Inflammatory macrophage treated with lipopolysaccharide for 1 hour (primary cell): Measurements from ENCODE around the gene UNC5A.
"Not testable (repeated sequence)": the region's sequence is repeated elsewhere in the genome, so short reads cannot be mapped to it uniquely, and the experiment has no call there.

Experiments
- DNase-seq, 2 donors: peaks; one replicate each; pipeline ENCODE4 v3.0.0-alpha.2; 2020 to 2022

The UNC5A gene

DNA sequence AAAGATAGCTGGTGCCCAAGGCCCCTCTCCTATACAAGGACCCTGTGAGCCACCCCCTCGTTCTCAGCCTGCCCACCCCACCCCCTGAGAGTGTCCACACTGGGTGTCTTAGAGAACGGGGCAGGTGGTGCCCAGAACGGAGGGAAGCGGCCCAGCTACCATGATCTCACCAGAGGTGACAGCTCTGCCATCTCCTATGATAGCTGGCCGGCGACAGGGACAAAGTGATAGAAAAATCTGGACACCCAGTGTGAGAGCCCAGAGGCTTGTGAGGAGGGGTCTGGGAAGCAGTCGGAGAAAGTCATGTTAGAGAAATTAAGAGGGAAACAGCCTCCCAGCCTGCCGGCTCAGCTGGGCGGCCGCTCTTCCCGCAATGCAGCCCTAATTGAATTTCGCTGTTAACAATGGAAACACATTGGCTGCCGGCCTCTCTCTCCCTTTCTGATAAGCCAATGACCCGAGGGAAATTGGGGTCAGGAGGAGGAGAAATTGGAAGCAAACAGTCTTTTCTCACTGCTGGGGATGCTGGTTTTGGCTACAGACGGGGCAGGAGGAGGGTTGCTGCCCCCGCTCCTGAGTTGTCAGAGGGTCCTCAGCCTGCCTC is 56.5 kb downstream of the UNC5A start:
- no peak for DNase-seq

DNA sequence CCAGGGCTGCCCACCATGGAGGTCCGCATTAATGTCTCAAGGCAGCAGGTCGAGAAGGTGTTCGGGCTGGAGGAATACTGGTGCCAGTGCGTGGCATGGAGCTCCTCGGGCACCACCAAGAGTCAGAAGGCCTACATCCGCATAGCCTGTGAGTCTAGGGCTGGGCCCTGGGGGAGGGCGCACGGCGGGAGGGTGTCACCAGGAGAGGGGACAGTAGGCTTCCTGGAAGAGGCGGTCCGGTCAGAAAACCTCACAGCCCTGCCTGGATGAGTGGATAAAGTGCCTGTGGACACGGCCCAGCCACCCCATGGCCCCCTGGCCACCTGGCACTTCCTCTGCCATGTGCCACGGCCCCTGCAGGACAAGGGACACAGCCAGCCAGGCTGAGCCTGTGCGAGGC is 57.8 kb downstream of the UNC5A start:
- no peak for DNase-seq

DNA sequence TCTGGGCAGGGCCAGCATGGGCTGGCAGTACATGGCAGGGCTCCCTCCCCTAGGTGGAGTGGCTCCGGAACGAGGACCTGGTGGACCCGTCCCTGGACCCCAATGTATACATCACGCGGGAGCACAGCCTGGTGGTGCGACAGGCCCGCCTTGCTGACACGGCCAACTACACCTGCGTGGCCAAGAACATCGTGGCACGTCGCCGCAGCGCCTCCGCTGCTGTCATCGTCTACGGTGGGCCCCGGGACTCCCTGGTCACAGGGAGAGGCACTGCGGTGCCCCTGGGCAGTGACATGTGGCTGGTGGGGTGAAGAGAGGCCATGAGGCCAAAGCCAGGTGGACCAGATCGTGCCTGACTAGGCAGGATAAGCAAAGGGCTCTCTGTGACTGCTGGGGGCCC is 58.4 kb downstream of the UNC5A start:
- no peak for DNase-seq

DNA sequence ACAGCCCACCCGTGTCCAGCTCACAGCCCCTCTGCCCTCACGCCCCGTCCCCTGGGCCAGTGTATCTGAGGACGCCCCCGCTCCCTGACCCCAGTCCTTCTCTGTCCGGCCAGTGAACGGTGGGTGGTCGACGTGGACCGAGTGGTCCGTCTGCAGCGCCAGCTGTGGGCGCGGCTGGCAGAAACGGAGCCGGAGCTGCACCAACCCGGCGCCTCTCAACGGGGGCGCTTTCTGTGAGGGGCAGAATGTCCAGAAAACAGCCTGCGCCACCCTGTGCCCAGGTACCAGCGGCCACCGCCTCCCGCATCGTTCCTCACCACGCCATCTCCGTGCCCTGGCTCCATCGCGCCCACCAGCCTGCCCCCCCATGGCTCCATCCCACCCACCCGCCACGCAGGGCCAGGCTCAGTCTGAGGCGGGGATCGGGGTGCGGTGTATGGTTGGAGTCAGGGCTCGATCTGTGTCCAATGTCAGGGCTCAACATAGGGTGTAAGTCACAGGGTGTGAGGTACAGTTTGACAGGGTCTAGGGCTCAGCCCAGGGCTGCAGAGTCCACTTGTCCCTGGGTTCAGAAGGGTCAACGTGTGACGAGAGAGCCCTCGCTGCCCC is 59.2 kb downstream of the UNC5A start:
- DNase-seq = no peak

DNA sequence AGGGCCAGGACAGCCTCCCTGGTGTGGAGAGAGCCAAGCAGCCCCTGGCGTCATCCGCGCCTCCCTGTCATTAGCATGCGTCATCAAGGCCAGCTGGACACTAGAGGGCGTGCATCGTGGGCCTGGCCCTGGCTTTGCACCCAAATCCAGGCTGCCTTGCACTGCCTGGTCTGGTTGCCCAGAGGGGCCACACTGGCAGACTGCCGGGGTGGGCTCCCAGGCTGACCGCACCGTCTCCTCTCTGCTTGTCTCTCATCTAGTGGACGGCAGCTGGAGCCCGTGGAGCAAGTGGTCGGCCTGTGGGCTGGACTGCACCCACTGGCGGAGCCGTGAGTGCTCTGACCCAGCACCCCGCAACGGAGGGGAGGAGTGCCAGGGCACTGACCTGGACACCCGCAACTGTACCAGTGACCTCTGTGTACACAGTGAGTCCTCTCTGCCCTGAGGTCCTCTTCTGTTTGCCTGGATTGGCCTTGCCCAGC is 59.8 kb downstream of the UNC5A start:
- DNase-seq = no peak

DNA sequence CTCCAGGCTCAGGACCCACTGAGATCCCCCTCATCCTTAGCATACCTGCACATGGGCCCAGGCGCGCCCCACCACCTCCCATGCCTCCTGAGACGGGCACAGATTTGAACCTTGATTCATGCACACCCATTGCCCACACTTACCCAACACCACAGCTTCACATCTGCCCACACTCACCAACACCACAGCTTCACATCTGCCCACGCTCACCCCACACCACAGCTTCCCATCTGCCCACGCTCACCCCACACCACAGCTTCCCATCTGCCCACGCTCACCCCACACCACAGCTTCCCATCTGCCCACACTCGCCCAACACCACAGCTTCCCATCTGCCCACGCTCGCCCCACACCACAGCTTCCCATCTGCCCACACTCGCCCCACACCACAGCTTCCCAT is 60.3 kb downstream of the UNC5A start:
- not testable (repeated sequence) for DNase-seq

DNA sequence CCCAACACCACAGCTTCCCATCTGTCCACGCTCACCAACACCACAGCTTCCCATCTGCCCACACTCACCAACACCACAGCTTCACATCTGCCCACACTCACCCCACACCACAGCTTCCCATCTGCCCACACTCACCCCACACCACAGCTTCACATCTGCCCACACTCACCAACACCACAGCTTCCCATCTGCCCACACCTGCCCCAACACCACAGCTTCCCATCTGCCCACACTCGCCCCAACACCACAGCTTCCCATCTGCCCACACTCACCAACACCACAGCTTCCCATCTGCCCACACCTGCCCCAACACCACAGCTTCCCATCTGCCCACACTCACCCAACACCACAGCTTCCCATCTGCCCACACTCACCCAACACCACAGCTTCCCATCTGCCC is 62.2 kb downstream of the UNC5A start:
- not testable (repeated sequence) for DNase-seq

DNA sequence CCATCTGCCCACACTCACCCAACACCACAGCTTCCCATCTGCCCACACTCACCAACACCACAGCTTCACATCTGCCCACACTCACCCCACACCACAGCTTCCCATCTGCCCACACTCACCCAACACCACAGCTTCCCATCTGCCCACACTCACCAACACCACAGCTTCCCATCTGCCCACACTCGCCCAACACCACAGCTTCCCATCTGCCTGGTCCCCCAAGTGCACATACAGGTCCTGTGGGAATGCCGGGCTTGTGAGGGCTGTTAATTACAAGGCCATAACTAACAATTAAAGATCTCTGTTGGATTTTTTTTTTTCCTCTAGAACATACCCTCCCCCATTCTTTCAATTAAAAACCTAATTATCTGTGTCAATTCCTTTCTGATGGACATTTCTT is 62.7 kb downstream of the UNC5A start:
- DNase-seq = not testable (repeated sequence)

DNA sequence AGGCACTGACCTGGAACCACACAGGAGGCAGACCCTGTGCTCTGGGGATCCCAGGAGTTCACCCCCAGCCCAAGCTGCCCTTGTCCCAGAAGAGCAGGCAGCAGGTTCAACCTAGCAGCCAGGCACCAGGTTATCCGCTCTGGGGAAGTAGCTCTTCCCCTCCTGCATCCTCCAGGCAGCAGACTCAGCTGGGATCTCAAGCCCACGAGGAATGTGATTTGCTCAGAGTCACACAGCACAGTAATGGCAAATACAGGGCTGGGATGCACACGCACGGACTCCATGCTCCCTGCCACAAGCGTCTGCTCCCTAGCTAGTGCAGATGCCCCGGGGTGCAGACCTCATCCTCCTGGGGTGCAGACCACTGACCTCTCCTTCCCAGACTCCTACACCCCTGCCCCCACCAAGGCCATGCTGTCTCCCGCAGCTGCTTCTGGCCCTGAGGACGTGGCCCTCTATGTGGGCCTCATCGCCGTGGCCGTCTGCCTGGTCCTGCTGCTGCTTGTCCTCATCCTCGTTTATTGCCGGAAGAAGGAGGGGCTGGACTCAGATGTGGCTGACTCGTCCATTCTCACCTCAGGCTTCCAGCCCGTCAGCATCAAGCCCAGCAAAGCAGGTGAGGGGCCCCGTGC is 63.3 kb downstream of the UNC5A start:
- DNase-seq = no peak

DNA sequence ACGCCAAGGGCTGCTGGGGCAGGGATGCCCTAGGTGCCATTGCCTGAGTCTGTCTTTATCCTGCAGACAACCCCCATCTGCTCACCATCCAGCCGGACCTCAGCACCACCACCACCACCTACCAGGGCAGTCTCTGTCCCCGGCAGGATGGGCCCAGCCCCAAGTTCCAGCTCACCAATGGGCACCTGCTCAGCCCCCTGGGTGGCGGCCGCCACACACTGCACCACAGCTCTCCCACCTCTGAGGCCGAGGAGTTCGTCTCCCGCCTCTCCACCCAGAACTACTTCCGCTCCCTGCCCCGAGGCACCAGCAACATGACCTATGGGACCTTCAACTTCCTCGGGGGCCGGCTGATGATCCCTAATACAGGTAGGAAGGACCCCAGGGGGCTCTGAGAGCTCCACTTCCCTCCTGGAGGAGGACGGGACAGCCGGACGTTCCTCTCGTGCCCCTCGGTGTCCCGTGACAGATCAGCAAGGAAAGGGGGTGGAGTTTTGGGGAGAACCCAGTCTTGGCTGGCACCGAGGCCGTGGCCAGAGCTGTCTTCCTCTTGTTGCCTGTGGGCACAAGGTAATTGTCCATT is 63.9 kb downstream of the UNC5A start:
- DNase-seq = no peak

DNA sequence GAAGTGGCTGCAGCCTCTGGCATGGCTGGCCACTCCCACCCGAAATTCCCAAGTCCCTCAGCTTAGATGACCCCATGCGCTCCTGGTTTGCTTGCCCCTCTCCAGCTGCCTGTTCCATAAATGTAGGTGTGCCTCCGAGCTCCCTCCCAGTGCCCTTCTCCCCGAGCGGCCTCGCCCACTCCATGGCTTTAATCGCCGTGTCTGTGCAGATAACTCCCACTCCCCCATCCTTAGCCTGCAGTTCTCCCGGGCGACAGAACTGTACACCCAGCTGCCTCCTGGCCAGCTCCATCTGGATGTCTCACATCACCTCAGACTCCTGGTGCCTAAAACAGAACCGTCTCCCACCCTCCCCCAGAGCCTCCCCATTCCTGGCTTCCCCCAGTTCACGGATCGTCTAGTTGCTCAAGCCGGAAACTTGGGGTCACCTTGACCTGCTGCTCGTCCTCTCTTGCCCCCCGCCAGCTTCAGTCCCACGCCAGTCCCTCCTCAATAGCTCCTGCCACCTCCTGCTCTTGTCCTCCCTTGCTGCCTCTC is 64.7 kb downstream of the UNC5A start:
- DNase-seq = no peak

DNA sequence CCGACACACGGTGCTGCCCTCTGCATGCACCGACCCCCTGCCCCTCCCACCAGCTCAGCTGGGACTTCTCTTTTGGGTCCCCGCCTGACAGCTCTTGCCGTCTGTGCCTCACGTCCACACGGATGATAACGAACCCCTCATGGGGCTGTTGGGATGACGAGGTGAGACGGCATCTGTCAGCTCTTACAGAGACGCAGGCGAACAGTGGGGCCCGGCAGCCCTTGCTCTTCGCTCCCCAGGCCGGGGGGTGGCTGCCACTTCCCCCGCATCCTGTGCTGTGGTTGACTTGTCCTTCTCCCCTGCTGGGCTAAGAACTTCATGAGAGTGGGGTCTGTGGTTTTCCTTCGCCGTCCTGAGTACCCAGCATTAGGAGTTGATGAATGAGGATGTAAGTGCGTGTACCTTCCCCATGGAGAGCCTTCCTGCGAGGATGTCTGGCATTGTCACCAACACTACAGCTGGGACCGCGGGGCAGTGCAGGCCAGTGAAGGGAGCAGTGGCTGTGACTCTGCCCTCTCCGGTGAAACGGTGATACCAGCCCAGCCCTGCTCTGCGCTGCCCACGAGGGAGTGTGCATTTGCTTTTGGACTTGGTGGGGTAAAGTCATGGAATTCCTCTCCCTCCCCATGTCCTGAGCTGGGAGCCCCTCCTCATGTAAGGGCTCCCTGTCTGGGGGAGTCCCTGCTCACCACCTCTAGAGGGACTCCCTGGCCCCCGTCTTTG is 65.6 kb downstream of the UNC5A start:
- no peak for DNase-seq

DNA sequence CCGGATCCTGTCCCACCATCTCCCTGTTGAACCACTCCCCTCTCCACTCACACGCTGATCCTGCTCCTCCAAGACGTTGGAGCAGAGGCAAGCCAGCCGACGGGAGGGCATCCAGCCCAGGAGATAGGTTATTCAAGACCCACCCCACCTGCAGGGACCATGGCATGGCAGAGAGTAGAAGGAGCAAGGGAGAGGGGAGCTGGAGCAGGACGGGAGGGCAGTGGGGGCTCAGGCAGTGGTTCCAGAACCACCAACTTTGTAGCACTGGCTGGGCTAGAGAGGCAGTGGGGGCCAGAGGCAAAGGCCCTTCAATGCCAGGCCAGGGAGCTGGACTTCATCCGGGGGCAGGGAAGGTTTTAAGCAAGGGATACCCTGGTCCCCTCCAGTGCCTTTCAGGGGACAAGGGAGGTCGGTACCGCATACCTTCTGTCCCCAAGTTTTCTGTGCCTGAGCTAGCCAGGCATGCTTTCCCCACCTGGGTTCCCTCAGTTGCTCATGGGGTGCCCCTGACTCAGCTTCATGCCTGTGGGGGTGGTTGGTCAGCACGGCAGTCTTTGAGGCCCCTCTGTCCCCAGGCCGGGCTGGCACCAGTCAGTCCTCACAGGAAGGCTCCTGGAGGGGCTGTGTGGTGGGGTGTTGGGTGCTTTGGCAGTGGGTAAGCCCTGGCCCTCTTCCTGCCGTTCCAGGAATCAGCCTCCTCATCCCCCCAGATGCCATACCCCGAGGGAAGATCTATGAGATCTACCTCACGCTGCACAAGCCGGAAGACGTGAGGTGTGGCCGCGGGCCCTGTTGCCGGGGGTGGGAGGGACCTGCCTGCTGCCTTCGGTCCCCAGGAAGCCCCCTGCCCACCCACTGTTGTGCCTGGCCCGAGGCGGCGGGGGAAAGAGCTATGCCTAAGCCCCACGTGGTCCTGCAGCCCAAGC is 66.4 kb downstream of the UNC5A start:
- no peak for DNase-seq

DNA sequence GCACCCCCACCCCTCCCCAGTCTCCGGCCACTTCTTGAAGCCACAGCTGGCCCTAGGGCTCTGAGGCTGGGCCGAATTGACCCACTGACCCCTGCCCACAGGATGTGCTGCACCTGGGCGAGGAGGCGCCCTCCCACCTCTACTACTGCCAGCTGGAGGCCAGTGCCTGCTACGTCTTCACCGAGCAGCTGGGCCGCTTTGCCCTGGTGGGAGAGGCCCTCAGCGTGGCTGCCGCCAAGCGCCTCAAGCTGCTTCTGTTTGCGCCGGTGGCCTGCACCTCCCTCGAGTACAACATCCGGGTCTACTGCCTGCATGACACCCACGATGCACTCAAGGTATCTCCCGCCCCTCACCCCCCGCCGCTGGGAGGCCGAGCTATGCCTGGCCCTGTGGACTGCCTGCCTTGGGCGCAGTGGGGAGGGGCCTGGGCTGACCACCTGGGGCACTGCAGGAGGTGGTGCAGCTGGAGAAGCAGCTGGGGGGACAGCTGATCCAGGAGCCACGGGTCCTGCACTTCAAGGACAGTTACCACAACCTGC is 67.5 kb downstream of the UNC5A start:
- no peak for DNase-seq

DNA sequence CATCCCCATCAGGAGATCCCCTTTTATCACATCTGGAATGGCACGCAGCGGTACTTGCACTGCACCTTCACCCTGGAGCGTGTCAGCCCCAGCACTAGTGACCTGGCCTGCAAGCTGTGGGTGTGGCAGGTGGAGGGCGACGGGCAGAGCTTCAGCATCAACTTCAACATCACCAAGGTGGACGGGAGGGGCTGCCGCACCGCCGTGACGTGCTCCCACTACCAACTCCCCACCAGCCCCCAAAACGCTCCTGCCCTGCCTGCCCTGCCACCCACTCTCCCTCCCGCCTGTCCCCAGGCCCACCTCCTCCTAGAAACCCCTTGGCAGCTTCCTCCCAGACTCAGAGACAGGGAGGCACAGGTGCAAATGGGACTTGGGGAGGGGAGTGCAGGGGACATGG is 68.1 kb downstream of the UNC5A start:
- no peak for DNase-seq

DNA sequence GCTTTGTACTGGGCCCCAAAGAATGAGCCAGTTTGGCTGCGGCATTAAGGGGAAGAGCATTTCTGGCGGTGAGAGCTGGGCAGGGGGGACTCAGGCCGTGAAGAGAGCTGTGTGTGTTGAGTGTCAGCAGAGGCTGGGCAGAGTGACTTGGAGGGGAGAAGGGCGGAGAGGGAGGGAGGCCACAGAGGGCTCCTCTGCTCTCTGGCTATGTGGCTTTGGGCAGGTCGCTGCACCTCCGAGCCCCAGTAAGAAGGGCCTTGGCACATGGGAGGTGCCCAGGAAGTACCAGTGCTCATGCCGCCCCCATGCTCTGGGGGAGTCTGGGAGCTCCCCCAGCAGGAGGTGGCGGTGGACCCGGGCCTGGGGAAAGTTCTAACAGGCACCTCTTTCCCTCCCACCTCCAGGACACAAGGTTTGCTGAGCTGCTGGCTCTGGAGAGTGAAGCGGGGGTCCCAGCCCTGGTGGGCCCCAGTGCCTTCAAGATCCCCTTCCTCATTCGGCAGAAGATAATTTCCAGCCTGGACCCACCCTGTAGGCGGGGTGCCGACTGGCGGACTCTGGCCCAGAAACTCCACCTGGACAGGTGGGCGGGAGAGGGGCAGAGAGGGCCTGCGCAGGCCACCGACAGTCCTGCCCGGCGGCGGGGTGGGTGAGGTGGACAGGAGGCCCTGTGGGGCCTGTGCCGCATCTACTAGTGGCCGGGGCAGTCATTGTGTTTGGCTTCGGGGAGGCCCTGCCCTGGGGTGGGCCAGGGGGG is 68.7 kb downstream of the UNC5A start:
- DNase-seq = no peak

DNA sequence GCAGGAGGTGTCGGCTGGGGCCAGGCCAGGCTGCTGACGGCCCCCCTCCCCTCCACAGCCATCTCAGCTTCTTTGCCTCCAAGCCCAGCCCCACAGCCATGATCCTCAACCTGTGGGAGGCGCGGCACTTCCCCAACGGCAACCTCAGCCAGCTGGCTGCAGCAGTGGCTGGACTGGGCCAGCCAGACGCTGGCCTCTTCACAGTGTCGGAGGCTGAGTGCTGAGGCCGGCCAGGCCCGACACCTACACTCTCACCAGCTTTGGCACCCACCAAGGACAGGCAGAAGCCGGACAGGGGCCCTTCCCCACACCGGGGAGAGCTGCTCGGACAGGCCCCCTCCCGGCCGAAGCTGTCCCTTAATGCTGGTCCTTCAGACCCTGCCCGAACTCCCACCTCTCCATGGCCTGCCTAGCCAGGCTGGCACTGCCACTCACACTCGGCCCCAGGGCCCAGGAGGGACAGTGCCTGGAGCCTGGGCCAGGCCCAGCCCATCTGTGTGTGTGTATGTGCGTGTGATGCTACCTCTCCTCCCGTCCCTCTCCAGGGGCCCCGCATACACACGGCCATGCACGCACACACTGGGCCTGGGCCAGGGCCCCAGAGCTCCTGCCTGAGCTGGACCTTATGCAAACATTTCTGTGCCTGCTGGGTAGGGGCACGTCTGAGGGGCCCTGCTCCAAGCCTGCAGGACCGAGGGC is 69.5 kb downstream of the UNC5A start:
- DNase-seq = no peak

DNA sequence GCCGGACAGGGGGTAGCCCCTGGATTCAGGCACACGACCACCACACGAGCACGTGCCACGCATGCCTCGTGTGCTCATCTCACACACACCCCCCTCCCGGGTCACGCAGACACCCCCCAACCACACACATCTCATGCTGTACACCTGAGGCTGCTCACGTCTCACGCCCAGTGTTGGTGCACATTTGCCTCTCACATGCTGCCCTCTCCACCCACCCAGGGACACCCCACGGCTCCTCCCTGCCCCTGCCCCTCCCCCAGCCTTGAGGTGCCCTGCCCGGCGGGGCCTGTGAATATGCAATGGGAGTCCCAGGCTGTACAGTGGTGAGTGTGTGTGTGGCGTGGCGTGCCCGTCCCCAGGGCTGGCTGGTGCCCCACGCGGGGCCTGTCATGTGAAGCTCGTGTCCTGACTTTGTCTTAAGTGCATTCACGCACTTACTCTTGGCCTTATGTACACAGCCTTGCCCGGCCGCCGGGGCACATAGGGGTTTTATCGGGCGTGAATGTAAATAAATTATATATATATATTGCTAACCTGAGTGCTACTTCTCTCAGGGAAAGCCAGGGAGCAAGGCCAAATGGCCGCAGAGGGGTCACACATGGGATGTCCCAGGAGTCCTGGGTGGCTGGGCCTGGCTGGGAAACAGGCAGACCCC is 70.1 kb downstream of the UNC5A start:
- no peak for DNase-seq

DNA sequence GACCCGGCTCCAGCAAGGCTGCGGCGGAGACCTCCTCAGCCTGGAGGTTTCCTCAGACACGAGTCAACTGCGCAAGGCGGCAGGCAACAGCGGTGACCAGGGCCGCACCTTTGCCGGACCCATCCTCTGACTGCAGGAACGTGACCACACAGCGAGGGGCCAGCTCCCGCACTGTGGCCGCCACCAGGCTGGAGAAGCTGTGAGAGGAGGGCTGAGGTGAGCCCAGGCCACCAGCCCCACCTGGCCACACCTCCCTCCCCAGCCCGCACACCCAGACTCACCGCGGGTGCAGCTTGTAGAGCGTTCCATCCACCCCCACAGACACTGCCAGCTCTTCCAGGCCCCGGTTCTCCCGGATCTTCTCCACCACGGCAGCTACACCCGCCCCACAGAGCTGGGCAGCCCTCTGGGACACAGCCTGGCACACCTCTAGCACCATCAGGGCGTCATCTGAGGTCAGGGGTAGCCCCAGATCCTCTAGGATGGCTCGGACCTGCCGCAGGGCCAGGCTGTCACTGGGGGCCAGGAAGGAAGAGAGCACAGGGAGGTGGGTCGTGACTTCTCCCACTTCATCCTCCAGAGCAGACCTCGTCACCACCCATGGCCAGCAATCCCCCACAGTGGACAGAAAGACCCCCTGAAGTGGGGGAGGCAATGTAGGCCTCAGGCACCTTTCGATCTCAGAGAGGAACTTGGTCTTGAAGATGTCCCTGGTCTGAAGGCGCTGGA is 70.8 kb downstream of the UNC5A start:
- no peak for DNase-seq
